K562 (cell line): Measurements from ENCODE around the gene TMEM88. TPM values are rescaled to one million over a fixed set of nuclear protein-coding genes. Genes with fewer than 3 reads are reported as not detected.

Experiments
- ATAC-seq: fragments of 200-7000 bp; cut with Tn5 transposase; 3 replicates; pipeline ENCODE4 v1.9.1; 2020; ENCODE audit warnings: moderate library complexity
- BruUV-seq: library from RNA; stranded (reverse); fragments of 400-500 nt; replicated peaks from 2 replicates; lab custom pipeline; 2021; lab: Mats Ljungman, UMichigan
- CTCF ChIA-PET: fragments of 300-600 bp; formaldehyde crosslinking; extraction: SDS; loops from one replicate; lab custom pipeline; 2021; ENCODE audit warnings: low intra/inter-chr PET ratio; lab: Yijun Ruan, JAX
- POLR2A ChIA-PET: fragments of 300-600, 350-650 bp; sonication (Branson Sonifier 250); formaldehyde crosslinking; extraction: SDS; loops from one replicate; lab custom pipeline; 2021; ENCODE audit warnings: antibody characterized with exemption, inconsistent platforms; lab: Yijun Ruan, JAX
- DNase-seq, 4 experiments: peaks; one replicate each; pipeline versions ENCODE4 v3.0.0 to v3.0.0-alpha.2; 2011 to 2018; ENCODE audit warnings: low spot score in 3 of 4, mixed read lengths in 3 of 4; ENCODE audit errors: extremely low read depth in 1 of 4
- FAIRE-seq: peaks from 2 replicates; lab custom pipeline; 2011; peaks lifted over from hg19 to GRCh38; lab: Jason Lieb, UNC
- H2AFZ ChIP-seq: 2 replicates; pipeline ENCODE4 v1.6.0; 2011; ENCODE audit warnings: low read depth, low read length, control low read depth, inconsistent platforms
- H3K27ac ChIP-seq: fragments of 200-600 bp; 3 replicates; pipeline ENCODE4 v1.8.0; 2011; ENCODE audit warnings: low read depth, mild to moderate bottlenecking, control low read depth, inconsistent platforms, low read length, moderate library complexity, mixed read lengths; ENCODE audit errors: extremely low read depth
- H3K27me3 ChIP-seq, 2 experiments: fragments of 300-600 bp in 1 of 2; 2 replicates in 1 of 2; 3 replicates in 1 of 2; pipeline versions ENCODE4 v1.6.0 to v1.8.0; 2011; ENCODE audit warnings: inconsistent platforms in 2 of 2, low read length in 2 of 2, mild to moderate bottlenecking in 1 of 2, mixed read lengths in 1 of 2, moderate library complexity in 1 of 2; ENCODE audit not compliant: control insufficient read depth in 2 of 2, insufficient read depth in 2 of 2
- H3K36me3 ChIP-seq: fragments of 300-600 bp; 3 replicates; pipeline ENCODE4 v1.8.0; 2011; ENCODE audit warnings: mild to moderate bottlenecking, low read length, inconsistent platforms; ENCODE audit not compliant: control insufficient read depth, insufficient read depth
- H3K4me1 ChIP-seq, 2 experiments: fragments of 200-600 bp in 1 of 2; replicated peaks in 1 of 2; 2 replicates in 1 of 2; 3 replicates in 1 of 2; pipeline versions ENCODE4 v1.5.1 to v1.8.0; 2011; ENCODE audit warnings: inconsistent platforms in 2 of 2, low read length in 2 of 2, mild to moderate bottlenecking in 1 of 2, mixed read lengths in 1 of 2, moderate library complexity in 1 of 2; ENCODE audit not compliant: control insufficient read depth in 2 of 2, insufficient read depth in 2 of 2
- H3K4me2 ChIP-seq: 2 replicates; pipeline ENCODE4 v1.6.1; 2011; ENCODE audit warnings: low read length, control low read depth, inconsistent platforms, mixed read lengths; ENCODE audit not compliant: insufficient read depth
- H3K4me3 ChIP-seq: fragments of 200-600 bp; sonication (generic), shearing (Covaris generic); 2 replicates; pipeline ENCODE4 v1.5.1; 2016; ENCODE audit warnings: control low read depth, inconsistent platforms
- H3K79me2 ChIP-seq: fragments of 200-600 bp; 3 replicates; pipeline ENCODE4 v1.8.0; 2011; ENCODE audit warnings: low read length, inconsistent platforms; ENCODE audit not compliant: control insufficient read depth, insufficient read depth
- H3K9ac ChIP-seq, 2 experiments: 2 replicates each; pipeline versions ENCODE4 v1.6.0 to v1.6.1; 2011; ENCODE audit warnings: low read depth in 2 of 2, low read length in 2 of 2, control low read depth in 1 of 2, inconsistent platforms in 1 of 2, mild to moderate bottlenecking in 1 of 2, mixed read lengths in 1 of 2; ENCODE audit not compliant: insufficient read depth in 1 of 2
- H3K9me1 ChIP-seq: one replicate; pipeline ENCODE4 v1.6.0; 2011; ENCODE audit warnings: inconsistent platforms, mild to moderate bottlenecking, low read length, moderate library complexity; ENCODE audit not compliant: control insufficient read depth, insufficient read depth
- H3K9me3 ChIP-seq: replicated peaks from 2 replicates; pipeline ENCODE4 v1.5.1; 2011; ENCODE audit warnings: low read depth, low read length, inconsistent platforms; ENCODE audit not compliant: control insufficient read depth, insufficient read depth
- H4K20me1 ChIP-seq: replicated peaks from 2 replicates; pipeline ENCODE4 v1.6.1; 2011; ENCODE audit warnings: low read length, inconsistent platforms, mixed read lengths; ENCODE audit not compliant: control insufficient read depth, insufficient read depth
- COPS2 ChIP-seq: fragments of 450-650 bp; conservative IDR thresholded peaks from 2 replicates; pipeline ENCODE4 v1.6.1; 2016; ENCODE audit warnings: mild to moderate bottlenecking, moderate library complexity
- ESRRB ChIP-seq: fragments of 250-450 bp; sonication (Bioruptor Pico); IDR thresholded peaks from 2 replicates; pipeline ENCODE4 v1.5.0; 2020; ENCODE audit warnings: mild to moderate bottlenecking, moderate library complexity, borderline replicate concordance
- GATAD2B ChIP-seq: fragments of 450-650 bp; IDR thresholded peaks from 2 replicates; pipeline ENCODE4 v1.6.1; 2017; ENCODE audit warnings: mild to moderate bottlenecking, borderline replicate concordance
- IRF9 ChIP-seq: fragments of 450-650 bp; IDR thresholded peaks from 2 replicates; pipeline ENCODE4 v1.6.1; 2016; ENCODE audit warnings: missing biosample characterization, missing genetic modification characterization
- MTA1 ChIP-seq: fragments of 450-650 bp; IDR thresholded peaks from 2 replicates; pipeline ENCODE4 v1.6.1; 2017; ENCODE audit warnings: borderline replicate concordance
- NCOA2 ChIP-seq, 2 experiments: fragments of 450-650 bp; IDR thresholded peaks; 2 replicates each; pipeline ENCODE4 v1.6.1; 2018; ENCODE audit warnings: mild to moderate bottlenecking in 2 of 2, moderate library complexity in 1 of 2; ENCODE audit not compliant: partially characterized antibody in 2 of 2
- WHSC1 ChIP-seq: IDR thresholded peaks from one replicate; pipeline ENCODE4 v1.6.1; 2012; ENCODE audit warnings: low read length, control low read depth, inconsistent platforms
- ZNF232 ChIP-seq: sonication (generic); formaldehyde crosslinking; IDR thresholded peaks from 2 replicates; pipeline ENCODE4 v1.8.0; 2022; ENCODE audit warnings: mild to moderate bottlenecking, missing genetic modification reagents
- ZZZ3 ChIP-seq: fragments of 450-650 bp; IDR thresholded peaks from 2 replicates; pipeline ENCODE4 v1.6.1; 2016; ENCODE audit warnings: antibody characterized with exemption, mild to moderate bottlenecking, moderate library complexity
- WGBS: fragments of 100-300 bp; shearing (Covaris generic); methylation state at CpG from one replicate; pipeline ENCODE4 v1.1.6; 2016; ENCODE audit warnings: low coverage, mixed read lengths; ENCODE audit not compliant: insufficient coverage; ENCODE audit errors: missing lambda C conversion rate; 5-methylcytosine and 5-hydroxymethylcytosine counted together
- in situ Hi-C: fragments of 300-500 bp; cut with MboI; formaldehyde crosslinking; loops from 4 replicates; pipeline ENCODE4 v1.15.0; 2018; ENCODE audit warnings: inconsistent platforms, mixed read lengths
- intact Hi-C: fragments of 100-400 bp; cut with micrococcal nuclease; formaldehyde crosslinking; loops from 2 replicates; pipeline ENCODE4 v1.14.2; 2022
- polyA plus RNA-seq, 8 experiments: library from polyadenylated mRNA; depleted of rRNA in 4 of 8; stranded (reverse) in 5 of 8; unstranded in 3 of 8; fragments of >200 nt; fragmentation: Nextera tagmentation in 2 of 8; fragmentation: Illumina TruSeq in 1 of 8; extraction: Ambion mirVana in 2 of 8; extraction: Trizol in 1 of 8; gene quantifications; 2 replicates each; pipeline versions ENCODE4 v1.2.1 to v1.2.3, GENCODE V29; 2011 to 2014; ENCODE audit warnings: inconsistent platforms in 1 of 8, missing spikeins in 1 of 8
- total RNA-seq, 7 experiments: library from RNA; depleted of rRNA in 6 of 7; stranded (reverse); fragments of >200 nt in 6 of 7; fragmentation: Illumina TruSeq in 2 of 7; extraction: Trizol in 2 of 7; gene quantifications; 2 replicates each; pipeline versions ENCODE4 v1.2.1 to v1.2.3, GENCODE V29; 2011 to 2021; ENCODE audit warnings: low replicate concordance in 1 of 7
- TF ChIP-seq, protein P1 (sequence below): sonication (generic); formaldehyde crosslinking; IDR thresholded peaks from 2 replicates; pipeline ENCODE4 v1.8.1; 2022; ENCODE audit warnings: missing genetic modification reagents
- TF ChIP-seq, protein P2 (sequence below): fragments of 450-650 bp; formaldehyde crosslinking; IDR thresholded peaks from 2 replicates; pipeline ENCODE4 v1.4.0; 2020; ENCODE audit warnings: mild to moderate bottlenecking, moderate library complexity

Gene TMEM88
- total and polyA plus RNA-seq, 9 of the 15 experiments (the other 6 are each of a cell fraction or from before 2014, with no cell fraction given) = 0.10 to 1.4 (median 0.36) TPM; not detected in 3

- in situ Hi-C loops = no loop called here
- no peak for FAIRE-seq
- H4K20me1 ChIP-seq = no peaks in the 10 kb centered on the region
- no peak overlapping the region for H3K9ac ChIP-seq
- intact Hi-C loops = no loop called here
- H3K36me3 ChIP-seq = no peaks in the 10 kb centered on the region
- H3K9me1 ChIP-seq = no peaks in the 10 kb centered on the region
- no peak for ATAC-seq
- H3K79me2 ChIP-seq = no peaks in the 10 kb centered on the region
- no peak overlapping the region for H3K4me3 ChIP-seq
- no peak overlapping the region for H3K4me2 ChIP-seq
- H3K4me1 ChIP-seq = no peaks in the 10 kb centered on the region; a peak in 1 of 5 replicates
- no TSS peak for BruUV-seq
- ChIA-PET CTCF (no interaction called here), POLR2A (no interaction called here)
- WGBS = 0% methylated on average over 2 of the region's 6 CpGs
- no peak overlapping the region for H2AFZ ChIP-seq
- H3K9me3 ChIP-seq = no peaks in the 10 kb centered on the region
- no peak overlapping the region for H3K27ac ChIP-seq
- TF ChIP-seq ZZZ3 (no peak), ZNF232 (CRISPR knock-in tag) (no peak), ESRRB (no peak), WHSC1 (no peak), GATAD2B (no peak), IRF9 (tag) (no peak), COPS2 (no peak), NCOA2 (IDR thresholded peaks at IDR 0.05; ENCODE audit: partially characterized antibody in 2 of 2) (no peak), MTA1 (no peak)
- TF ChIP-seq, protein P1, sequence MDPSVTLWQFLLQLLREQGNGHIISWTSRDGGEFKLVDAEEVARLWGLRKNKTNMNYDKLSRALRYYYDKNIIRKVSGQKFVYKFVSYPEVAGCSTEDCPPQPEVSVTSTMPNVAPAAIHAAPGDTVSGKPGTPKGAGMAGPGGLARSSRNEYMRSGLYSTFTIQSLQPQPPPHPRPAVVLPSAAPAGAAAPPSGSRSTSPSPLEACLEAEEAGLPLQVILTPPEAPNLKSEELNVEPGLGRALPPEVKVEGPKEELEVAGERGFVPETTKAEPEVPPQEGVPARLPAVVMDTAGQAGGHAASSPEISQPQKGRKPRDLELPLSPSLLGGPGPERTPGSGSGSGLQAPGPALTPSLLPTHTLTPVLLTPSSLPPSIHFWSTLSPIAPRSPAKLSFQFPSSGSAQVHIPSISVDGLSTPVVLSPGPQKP (CRISPR knock-in tag) = no peak
- TF ChIP-seq, protein P2, sequence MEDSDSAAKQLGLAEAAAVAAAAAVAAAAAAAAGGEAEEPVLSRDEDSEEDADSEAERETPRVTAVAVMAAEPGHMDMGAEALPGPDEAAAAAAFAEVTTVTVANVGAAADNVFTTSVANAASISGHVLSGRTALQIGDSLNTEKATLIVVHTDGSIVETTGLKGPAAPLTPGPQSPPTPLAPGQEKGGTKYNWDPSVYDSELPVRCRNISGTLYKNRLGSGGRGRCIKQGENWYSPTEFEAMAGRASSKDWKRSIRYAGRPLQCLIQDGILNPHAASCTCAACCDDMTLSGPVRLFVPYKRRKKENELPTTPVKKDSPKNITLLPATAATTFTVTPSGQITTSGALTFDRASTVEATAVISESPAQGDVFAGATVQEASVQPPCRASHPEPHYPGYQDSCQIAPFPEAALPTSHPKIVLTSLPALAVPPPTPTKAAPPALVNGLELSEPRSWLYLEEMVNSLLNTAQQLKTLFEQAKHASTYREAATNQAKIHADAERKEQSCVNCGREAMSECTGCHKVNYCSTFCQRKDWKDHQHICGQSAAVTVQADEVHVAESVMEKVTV = no peak
- peaks cover 7 to 45% of the 10 kb centered on the region in 2 experiments for H3K27me3 ChIP-seq
- no peak for DNase-seq
Observed at GRCh38 chr17:7806587-7806986, 48.3 kb upstream of the TMEM88 start.
